K562 (cell line): ENCODE measurements around the gene CD19. TPM values are rescaled to one million over a fixed set of nuclear protein-coding genes. Genes with fewer than 3 reads are reported as not detected.
A peak's percentile ranks its signal among the peaks of the same experiment; 100 is the strongest.

Experiments used
- ELF4 ChIP-seq: fragments of 450-650 bp; formaldehyde crosslinking; IDR thresholded peaks from 2 replicates; pipeline ENCODE4 v1.4.0; 2022; ENCODE audit warnings: missing genetic modification characterization
- ETV6 ChIP-seq, 3 experiments: fragments of 150-350 bp in 1 of 3; sonication (generic) in 1 of 3; formaldehyde crosslinking in 1 of 3; IDR thresholded peaks; 2 replicates each; pipeline versions ENCODE4 v1.6.1 to v1.8.0; 2014 to 2022; ENCODE audit warnings: borderline replicate concordance in 2 of 3, low read depth in 2 of 3, antibody characterized with exemption in 1 of 3, low read length in 1 of 3, mild to moderate bottlenecking in 1 of 3, missing genetic modification reagents in 1 of 3
- HEY1 ChIP-seq: fragments of 250-450 bp; sonication (Bioruptor Pico); IDR thresholded peaks from 2 replicates; pipeline ENCODE4 v1.5.0; 2020; ENCODE audit warnings: mild to moderate bottlenecking, moderate library complexity, borderline replicate concordance
- HNRNPL ChIP-seq: fragments of 200-400 bp; formaldehyde crosslinking; IDR thresholded peaks from 2 replicates; pipeline ENCODE4 v1.6.1; 2017; ENCODE audit warnings: low read depth, mild to moderate bottlenecking, low read length
- POLR2AphosphoS2 ChIP-seq: IDR thresholded peaks from 2 replicates; pipeline ENCODE4 v1.6.1; 2012; ENCODE audit warnings: low read length, improper control_type of control experiment
- SIN3B ChIP-seq: fragments of 450-650 bp; IDR thresholded peaks from 2 replicates; pipeline ENCODE4 v1.6.1; 2017; ENCODE audit warnings: low read depth, mild to moderate bottlenecking, moderate library complexity
- SIRT6 ChIP-seq: IDR thresholded peaks from one replicate; pipeline ENCODE4 v1.6.1; 2012; ENCODE audit warnings: low read depth, mild to moderate bottlenecking, control low read depth, inconsistent platforms, low read length, moderate library complexity
- ZEB2 ChIP-seq: fragments of 450-650 bp; IDR thresholded peaks from 2 replicates; pipeline ENCODE4 v1.6.1; 2016
- ZNF583 ChIP-seq: fragments of 250-450 bp; sonication (Bioruptor Pico); IDR thresholded peaks from 2 replicates; pipeline ENCODE4 v1.4.0; 2020
- polyA plus RNA-seq, 8 experiments: library from polyadenylated mRNA; depleted of rRNA in 4 of 8; stranded (reverse) in 5 of 8; unstranded in 3 of 8; fragments of >200 nt; fragmentation: Nextera tagmentation in 2 of 8; fragmentation: Illumina TruSeq in 1 of 8; extraction: Ambion mirVana in 2 of 8; extraction: Trizol in 1 of 8; gene quantifications; 2 replicates each; pipeline versions ENCODE4 v1.2.1 to v1.2.3, GENCODE V29; 2011 to 2014; ENCODE audit warnings: inconsistent platforms in 1 of 8, missing spikeins in 1 of 8
- total RNA-seq, 7 experiments: library from RNA; depleted of rRNA in 6 of 7; stranded (reverse); fragments of >200 nt in 6 of 7; fragmentation: Illumina TruSeq in 2 of 7; extraction: Trizol in 2 of 7; gene quantifications; 2 replicates each; pipeline versions ENCODE4 v1.2.1 to v1.2.3, GENCODE V29; 2011 to 2021; ENCODE audit warnings: low replicate concordance in 1 of 7
- TF ChIP-seq, protein P1 (sequence below): fragments of 250-450 bp; sonication (Bioruptor Pico); IDR thresholded peaks from 2 replicates; pipeline ENCODE4 v1.5.0; 2022; ENCODE audit warnings: mild to moderate bottlenecking
- TF ChIP-seq, protein P2 (sequence below), 3 experiments: fragments of 200-800 bp in 1 of 3; sonication (Bioruptor generic) in 1 of 3; sonication (generic) in 1 of 3; formaldehyde crosslinking in 1 of 3; IDR thresholded peaks; 2 replicates each; pipeline versions ENCODE4 v1.6.1 to v1.8.0; 2016 to 2022; ENCODE audit warnings: mild to moderate bottlenecking in 2 of 3, missing compliant biosample characterization in 2 of 3, missing genetic modification characterization in 2 of 3, missing genetic modification reagents in 1 of 3
- TF ChIP-seq, protein P3 (sequence below): sonication (generic); formaldehyde crosslinking; IDR thresholded peaks from 2 replicates; pipeline ENCODE4 v1.8.0; 2022; ENCODE audit warnings: mild to moderate bottlenecking, missing genetic modification reagents, borderline replicate concordance
- TF ChIP-seq, protein P4 (sequence below): sonication (generic); formaldehyde crosslinking; IDR thresholded peaks from 2 replicates; pipeline ENCODE4 v1.8.0; 2022; ENCODE audit warnings: mild to moderate bottlenecking, low read depth, missing genetic modification reagents
- TF ChIP-seq, protein P5 (sequence below): IDR thresholded peaks from 2 replicates; pipeline ENCODE4 v1.6.1; 2011; ENCODE audit warnings: borderline replicate concordance, low read depth, mild to moderate bottlenecking, moderate library complexity, low read length; ENCODE audit not compliant: insufficient read depth, poor library complexity, severe bottlenecking
- TF ChIP-seq, protein P6 (sequence below): fragments of 450-650 bp; IDR thresholded peaks from 2 replicates; pipeline ENCODE4 v1.6.1; 2014; ENCODE audit warnings: low read depth, mild to moderate bottlenecking, moderate library complexity, borderline replicate concordance

CD19 gene
- total and polyA plus RNA-seq, 9 of the 15 experiments (the other 6 are each of a cell fraction or from before 2014, with no cell fraction given) = 0.27 to 3.7 (median 2.0) TPM; not detected in 1

DNA sequence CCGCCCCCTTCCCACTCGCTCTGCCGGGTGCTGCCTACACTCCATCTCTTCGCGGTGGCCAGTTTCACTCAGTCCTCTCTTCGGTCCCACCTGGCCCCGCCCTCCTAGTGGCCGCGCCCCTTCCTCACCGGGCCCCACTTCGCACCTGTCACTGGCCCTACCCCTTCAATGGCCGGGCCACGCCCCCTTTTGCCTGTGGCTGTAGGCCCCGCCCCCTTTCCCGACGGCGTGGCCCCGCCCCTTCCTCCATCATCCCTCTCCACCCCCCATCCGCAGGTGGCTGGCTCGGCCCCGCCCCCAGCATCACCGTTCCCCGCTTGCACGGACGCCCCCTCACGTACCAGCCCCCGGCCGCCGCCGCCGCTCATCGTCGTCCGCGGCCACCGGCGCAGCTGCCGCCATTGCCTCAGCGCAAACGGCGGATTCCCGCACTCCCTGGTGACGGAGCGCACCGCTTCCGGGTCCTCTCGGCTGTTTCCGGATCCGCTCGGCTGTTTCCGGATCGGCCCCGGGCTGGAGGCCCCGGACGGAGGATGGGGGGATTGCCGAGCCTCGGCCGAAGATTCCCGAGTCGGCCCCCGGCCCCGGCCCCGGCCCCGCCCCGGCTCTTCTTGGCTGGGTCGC, 6.9 kb upstream of the CD19 start, which contains the start of gene RABEP2 (continued):
- TF ChIP-seq POLR2AphosphoS2 (peak; percentile 84; the same call in 1 of the 2 replicates), SIN3B (peak; percentile 40; the same call in 1 of the 2 replicates), ETV6 (IDR thresholded peaks at IDR 0.05; ENCODE audit: borderline replicate concordance in 1 of 2, low read depth in 2 of 2, low read length in 1 of 2) (0 out of 4 replicates have a peak, but pooled peaks of 1 of the 2 experiments have one; percentile 10), ETV6 (CRISPR knock-in tag; IDR thresholded peaks at IDR 0.05; ENCODE audit: borderline replicate concordance) (no peak), HEY1 (no peak), ELF4 (peak; percentile 60), HNRNPL (no peak), ZEB2 (peak; percentile 86; the same call in 1 of the 2 replicates), ZNF583 (CRISPR knock-in tag) (no peak), SIRT6 (no peak)
- TF ChIP-seq, protein P1, sequence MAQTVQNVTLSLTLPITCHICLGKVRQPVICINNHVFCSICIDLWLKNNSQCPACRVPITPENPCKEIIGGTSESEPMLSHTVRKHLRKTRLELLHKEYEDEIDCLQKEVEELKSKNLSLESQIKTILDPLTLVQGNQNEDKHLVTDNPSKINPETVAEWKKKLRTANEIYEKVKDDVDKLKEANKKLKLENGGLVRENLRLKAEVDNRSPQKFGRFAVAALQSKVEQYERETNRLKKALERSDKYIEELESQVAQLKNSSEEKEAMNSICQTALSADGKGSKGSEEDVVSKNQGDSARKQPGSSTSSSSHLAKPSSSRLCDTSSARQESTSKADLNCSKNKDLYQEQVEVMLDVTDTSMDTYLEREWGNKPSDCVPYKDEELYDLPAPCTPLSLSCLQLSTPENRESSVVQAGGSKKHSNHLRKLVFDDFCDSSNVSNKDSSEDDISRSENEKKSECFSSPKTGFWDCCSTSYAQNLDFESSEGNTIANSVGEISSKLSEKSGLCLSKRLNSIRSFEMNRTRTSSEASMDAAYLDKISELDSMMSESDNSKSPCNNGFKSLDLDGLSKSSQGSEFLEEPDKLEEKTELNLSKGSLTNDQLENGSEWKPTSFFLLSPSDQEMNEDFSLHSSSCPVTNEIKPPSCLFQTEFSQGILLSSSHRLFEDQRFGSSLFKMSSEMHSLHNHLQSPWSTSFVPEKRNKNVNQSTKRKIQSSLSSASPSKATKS (CRISPR knock-in tag) = no peak
- TF ChIP-seq, protein P2, sequence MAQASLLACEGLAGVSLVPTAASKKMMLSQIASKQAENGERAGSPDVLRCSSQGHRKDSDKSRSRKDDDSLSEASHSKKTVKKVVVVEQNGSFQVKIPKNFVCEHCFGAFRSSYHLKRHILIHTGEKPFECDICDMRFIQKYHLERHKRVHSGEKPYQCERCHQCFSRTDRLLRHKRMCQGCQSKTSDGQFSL (CRISPR knock-in tag; IDR thresholded peaks at IDR 0.05) = peak; percentile 82
- TF ChIP-seq, protein P2 (tag; IDR thresholded peaks at IDR 0.05) = no peak
- TF ChIP-seq, protein P3, sequence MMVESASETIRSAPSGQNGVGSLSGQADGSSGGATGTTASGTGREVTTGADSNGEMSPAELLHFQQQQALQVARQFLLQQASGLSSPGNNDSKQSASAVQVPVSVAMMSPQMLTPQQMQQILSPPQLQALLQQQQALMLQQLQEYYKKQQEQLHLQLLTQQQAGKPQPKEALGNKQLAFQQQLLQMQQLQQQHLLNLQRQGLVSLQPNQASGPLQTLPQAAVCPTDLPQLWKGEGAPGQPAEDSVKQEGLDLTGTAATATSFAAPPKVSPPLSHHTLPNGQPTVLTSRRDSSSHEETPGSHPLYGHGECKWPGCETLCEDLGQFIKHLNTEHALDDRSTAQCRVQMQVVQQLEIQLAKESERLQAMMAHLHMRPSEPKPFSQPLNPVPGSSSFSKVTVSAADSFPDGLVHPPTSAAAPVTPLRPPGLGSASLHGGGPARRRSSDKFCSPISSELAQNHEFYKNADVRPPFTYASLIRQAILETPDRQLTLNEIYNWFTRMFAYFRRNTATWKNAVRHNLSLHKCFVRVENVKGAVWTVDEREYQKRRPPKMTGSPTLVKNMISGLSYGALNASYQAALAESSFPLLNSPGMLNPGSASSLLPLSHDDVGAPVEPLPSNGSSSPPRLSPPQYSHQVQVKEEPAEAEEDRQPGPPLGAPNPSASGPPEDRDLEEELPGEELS (CRISPR knock-in tag) = 0 out of 2 replicates have a peak, but pooled peaks have one; percentile 44
- TF ChIP-seq, protein P4, sequence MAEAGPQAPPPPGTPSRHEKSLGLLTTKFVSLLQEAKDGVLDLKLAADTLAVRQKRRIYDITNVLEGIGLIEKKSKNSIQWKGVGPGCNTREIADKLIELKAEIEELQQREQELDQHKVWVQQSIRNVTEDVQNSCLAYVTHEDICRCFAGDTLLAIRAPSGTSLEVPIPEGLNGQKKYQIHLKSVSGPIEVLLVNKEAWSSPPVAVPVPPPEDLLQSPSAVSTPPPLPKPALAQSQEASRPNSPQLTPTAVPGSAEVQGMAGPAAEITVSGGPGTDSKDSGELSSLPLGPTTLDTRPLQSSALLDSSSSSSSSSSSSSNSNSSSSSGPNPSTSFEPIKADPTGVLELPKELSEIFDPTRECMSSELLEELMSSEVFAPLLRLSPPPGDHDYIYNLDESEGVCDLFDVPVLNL (CRISPR knock-in tag) = no peak
- TF ChIP-seq, protein P5, sequence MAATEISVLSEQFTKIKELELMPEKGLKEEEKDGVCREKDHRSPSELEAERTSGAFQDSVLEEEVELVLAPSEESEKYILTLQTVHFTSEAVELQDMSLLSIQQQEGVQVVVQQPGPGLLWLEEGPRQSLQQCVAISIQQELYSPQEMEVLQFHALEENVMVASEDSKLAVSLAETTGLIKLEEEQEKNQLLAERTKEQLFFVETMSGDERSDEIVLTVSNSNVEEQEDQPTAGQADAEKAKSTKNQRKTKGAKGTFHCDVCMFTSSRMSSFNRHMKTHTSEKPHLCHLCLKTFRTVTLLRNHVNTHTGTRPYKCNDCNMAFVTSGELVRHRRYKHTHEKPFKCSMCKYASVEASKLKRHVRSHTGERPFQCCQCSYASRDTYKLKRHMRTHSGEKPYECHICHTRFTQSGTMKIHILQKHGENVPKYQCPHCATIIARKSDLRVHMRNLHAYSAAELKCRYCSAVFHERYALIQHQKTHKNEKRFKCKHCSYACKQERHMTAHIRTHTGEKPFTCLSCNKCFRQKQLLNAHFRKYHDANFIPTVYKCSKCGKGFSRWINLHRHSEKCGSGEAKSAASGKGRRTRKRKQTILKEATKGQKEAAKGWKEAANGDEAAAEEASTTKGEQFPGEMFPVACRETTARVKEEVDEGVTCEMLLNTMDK = no peak
- TF ChIP-seq, protein P6, sequence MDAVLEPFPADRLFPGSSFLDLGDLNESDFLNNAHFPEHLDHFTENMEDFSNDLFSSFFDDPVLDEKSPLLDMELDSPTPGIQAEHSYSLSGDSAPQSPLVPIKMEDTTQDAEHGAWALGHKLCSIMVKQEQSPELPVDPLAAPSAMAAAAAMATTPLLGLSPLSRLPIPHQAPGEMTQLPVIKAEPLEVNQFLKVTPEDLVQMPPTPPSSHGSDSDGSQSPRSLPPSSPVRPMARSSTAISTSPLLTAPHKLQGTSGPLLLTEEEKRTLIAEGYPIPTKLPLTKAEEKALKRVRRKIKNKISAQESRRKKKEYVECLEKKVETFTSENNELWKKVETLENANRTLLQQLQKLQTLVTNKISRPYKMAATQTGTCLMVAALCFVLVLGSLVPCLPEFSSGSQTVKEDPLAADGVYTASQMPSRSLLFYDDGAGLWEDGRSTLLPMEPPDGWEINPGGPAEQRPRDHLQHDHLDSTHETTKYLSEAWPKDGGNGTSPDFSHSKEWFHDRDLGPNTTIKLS = no peak
